GM19324 (cell line): Measurements from ENCODE around the gene UBR2.
"Not testable (repeated sequence)": the region's sequence is repeated elsewhere in the genome, so short reads cannot be mapped to it uniquely, and the experiment has no call there.

ENCODE experiments used
- ATAC-seq: cut with Tn5 transposase; IDR thresholded peaks from one replicate; pipeline ENCODE4 v1.9.1; 2021; ENCODE audit warnings: mild to moderate bottlenecking, moderate library complexity; ENCODE audit not compliant: unreplicated experiment, low FRiP score

UBR2 gene

DNA sequence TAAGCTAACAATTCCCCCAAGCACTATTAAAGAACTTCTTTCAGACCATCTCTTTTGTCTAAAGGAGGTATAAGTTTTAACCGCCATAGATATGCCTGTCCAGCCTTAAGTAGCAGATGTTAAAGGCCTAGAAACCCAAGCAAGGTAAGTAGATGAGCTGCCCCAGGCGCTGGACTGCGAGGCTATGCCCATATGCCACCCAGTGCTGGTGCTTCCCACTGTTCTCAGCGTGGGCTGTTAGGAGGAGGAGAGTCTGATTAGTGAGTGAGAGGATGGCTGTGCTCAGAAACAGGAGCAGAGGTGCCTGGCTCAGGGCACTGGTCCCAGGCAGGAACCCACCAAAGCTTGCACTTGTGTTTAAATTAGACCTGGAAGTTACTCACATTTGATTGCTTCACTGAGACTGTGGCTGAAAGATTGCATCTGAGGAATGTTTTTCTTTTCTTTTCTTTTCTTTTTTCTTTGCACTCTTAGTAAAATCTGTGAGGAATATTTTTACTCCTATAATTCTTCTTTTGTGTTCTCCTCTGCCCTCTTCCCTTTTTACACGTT lies 126.4 kb downstream of the UBR2 start:
- ATAC-seq, result no peak

DNA sequence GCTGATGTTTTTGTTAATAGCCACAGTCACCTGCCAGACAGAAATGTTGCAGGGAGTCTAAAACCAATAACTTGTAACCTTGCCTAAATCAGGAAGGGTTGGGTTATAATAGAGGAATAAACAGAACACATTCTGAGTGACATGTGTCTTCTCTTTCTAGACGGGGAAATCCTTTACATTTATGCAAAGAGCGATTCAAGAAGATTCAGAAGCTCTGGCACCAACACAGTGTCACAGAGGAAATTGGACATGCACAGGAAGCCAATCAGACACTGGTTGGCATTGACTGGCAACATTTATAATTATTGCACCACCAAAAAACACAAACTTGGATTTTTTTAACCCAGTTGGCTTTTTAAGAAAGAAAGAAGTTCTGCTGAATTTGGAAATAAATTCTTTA lies 127.0 kb downstream of the UBR2 start:
- no peak for ATAC-seq

DNA sequence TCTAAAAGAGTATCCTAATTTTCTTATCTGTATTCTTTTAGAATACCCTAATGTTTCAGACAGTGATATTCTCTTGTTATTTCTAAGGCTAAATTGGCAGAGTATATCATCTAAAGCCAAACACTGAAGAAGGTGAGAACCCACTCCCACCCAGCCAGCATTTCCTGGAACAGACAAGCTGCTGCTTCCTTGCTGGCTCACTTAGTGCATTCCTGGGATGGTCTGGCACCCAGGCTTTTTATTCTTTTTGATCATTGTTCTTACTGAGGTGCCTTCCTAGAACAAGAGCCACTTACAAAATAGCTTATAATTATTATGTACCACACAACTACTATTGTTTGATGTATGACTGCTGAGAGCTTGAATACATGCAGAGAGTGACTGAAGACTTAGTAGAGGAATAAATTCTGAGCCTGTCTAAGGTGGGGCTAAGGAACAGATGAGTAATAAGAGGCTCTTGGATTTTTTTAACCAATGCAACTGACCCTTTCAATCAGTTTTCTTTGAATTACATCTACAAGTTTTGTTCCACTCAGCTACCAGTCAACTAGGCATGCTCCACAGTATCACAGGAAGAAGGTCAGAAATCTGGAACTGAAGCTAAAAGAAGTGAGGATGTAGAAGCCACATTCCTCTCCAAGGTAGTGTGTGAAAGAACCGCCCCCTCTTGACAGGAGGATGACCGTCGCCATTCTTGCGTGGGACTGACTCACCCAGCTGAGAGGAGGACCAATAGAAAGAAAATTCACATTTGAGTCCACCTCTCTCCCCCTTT lies 128.5 kb downstream of the UBR2 start:
- ATAC-seq, result no peak

DNA sequence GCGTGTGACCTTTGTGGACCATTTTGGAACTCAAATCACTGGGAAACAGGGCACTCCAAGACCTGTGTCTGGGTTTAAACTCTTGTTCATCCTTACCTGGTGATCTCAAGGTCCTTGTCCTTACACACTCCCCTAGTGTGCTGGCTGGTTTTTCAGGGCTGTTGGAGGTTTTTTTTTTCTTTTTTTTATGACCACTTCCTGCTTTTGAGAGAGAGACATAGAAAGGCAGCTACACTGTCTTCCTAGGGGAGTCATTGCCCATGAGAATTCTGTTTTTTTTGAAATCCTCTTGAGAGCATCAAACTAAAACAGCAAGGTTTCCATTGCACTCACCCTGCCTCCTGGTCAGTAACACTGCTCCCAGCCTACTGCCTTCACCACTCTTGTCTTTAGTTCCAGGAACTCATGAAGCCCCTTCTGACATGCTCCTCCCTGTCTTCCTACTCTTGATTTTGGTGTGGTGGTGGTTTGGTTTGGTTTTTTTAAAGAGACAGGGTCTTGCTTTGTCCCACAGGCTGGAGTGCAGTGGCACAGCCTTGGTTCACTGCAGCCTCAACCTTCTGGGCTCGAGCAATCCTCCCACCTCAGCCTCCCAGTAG lies 130.0 kb downstream of the UBR2 start:
- no peak for ATAC-seq

DNA sequence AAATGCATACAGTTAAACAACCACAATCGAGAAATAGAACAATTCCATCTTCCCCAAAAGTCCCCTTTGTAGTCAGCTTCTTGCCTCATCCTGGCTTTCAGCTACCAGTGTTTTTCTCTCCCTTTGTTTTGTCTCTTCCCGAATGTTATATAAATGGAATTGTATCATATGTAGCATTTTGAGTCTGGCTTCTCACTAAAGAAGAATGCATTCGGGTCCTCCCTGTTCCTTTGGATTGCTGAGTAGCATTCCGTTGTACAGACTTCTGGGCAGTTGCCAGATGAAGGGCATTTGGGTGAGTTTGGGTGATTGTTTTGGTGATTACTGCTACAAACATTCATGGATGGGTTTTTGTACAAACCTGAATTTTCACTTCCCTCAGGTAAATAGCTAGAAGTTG lies 130.8 kb downstream of the UBR2 start:
- no peak for ATAC-seq

DNA sequence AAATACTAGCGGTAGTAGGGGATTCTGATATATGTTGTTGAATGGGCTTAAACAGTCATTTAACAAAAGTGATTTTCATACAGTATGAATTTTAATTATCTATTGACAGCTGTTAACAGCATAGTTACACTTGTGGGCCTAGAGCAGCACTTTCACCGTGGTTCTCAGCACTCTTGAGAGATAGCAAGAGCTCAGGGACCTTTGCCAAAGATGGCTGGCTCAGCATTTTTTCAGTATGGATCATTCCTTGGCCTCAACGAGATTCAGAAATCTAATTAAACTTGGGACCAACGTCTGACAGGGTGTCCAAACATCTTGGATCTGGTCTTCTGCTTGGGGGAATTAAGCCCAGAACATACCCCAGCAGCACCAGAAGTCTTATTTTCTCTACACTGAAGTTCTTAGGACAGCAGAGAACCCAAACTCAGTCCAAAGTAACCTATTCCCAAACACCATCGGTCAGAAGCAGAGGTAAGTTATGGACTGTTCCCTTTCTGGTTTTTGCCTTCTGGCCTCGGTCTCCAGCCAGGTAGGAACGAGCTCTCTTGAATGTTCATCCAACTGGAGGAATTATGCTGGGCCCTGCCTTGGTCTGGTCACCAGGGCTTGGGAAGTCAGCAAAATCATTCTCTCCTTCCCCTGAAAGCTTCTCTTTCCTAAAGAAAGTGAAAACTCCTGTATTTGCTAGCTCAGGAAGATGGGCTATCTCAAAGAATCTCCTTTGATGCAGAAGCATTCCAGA lies 132.9 kb downstream of the UBR2 start:
- no peak for ATAC-seq

DNA sequence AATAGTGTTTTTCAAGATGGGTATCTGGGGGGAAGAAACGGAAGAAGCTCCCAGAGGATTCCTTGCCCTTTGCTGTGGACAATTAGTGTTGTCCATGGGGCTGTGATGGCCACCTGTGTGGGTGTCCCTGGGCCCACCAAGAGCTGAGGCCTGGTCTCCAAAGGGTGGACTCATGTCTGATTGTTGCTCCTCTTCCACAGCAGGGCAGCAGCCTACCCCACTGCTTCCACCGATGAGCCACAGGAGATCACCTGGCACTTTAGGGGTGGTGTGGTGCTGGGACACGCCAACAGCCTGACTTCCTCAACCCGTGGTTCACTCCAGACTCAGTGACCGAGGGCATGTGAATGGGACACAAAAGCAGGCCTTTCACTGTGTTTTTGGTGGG lies 133.4 kb downstream of the UBR2 start:
- no peak for ATAC-seq

DNA sequence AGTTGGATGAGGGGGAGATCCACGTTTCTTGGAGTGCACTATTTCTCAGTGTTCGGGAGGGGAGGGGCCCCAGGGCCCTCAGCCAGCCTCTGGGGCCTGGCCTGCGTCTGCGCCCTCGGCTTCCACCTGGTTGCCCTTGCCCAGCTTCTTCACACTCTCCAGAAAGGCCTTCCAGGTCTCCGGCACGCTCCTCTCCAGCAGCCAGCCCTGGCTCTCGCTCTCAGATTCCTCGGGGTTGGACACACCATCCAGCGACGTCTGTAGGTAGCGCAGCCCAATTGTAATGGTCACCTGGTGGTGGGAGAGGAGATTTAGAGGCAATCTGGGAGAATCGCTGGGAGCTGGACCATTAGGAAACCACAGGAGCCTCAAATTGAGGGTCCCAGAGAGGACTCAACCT lies 134.4 kb downstream of the UBR2 start:
- ATAC-seq, result no peak

DNA sequence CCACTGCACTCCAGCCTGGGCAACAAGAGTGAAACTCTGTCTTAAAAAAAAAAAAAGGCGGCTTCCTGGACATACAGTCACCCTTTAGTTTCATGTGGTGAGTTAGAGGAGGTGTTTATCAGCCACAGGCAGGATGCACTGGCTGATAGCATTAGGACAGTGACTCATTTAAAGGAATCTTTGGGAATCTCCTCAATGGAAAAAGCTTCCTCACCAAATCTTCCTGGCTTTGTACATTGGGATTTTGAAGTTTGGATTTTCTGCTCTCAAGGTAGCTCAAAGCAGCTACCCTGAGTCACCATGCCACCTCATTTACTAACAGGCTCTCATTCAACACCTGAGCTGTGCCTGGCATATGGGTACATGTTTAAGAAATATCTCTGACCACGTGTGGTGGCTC lies 138.4 kb downstream of the UBR2 start:
- ATAC-seq, result no peak

DNA sequence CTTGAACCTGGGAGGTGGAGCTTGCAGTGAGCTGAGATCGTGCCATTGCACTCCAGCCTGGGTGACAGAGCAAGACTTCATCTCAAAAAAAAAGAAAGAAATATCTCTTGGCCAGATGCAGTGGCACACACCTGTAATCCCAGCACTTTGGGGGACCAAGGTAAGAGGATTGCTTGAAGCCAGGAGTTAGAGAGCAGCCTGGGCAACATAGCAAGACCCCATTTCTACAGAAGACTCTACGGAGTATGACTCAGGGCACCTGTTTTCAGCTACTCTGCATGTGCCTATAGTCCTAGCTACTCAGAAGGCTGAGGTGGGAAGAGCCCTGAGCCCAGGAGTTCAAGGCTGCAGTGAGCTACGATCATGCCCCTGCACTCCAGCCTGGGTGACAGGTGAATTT lies 139.0 kb downstream of the UBR2 start:
- not testable (repeated sequence) for ATAC-seq

DNA sequence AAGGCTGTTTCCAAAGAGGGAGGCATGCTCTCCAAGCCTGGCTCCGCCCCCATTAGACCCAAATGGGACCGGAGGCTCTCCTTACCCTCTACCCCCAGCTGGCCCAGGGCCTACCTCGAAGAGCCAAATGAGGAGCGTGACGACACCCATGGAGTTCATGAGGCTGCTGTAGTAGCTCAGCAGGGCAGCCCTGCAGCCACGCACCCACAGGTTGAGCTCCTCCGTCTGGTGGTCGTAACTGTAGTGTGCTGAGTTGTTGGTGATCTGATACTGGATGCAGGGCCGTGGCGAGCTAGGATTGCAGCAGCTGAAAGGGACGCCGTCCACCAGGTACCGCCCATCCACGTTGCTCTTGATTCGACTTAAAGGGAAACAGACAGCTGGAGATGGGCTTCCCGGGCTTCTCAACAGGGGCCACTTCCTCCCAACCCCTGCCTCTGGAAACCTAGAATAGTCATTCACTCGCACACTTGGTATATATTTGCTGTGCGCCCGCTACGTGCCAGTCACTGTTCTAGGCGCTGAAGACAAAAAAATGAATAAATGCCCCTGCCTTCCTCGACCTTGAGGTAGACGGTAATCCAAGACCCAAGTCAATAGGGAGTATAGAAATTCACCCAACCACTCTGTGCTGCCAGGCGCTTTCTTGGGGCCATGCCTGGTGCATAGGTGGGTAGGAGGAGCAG lies 140.6 kb downstream of the UBR2 start:
- no peak for ATAC-seq

DNA sequence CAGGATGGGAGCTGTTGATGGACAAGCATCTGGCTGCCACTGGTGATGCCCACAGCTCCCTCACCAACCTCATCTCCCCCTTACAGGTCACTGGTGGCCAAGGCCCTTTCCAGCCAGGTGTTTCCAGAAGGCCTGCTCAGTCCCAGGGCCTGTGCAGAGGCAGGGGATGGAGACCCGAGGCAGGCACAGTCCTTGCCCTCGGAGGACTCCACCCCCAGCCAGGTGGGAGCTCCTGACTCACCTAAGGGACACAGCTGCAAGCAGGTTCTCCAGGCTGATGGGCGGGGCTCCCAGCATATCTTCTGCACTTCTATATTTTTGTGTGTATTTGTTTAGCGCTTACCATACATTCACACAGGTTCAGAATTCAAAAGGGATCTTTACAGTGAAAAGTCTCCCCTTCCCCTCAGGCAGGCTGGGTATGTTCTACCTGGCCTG lies 141.1 kb downstream of the UBR2 start:
- ATAC-seq, result no peak

DNA sequence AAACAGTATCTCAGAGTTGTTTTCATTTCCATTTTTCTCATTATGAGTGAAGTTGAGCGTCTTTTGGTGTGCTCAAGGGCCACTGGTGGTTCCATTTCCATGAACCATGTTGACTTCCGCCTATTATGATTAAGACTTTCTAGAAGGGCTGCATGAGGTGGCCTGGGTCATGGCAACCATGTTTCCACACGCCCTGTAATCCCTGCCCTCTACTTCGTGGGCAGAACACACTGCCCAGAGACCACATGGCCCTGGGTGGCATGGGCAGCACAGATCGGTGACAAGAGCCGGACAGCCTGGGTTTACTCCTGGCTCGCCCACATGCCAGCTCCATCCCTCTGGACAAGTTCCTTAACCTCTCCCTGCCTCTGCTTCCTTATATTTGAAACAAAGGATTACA lies 143.8 kb downstream of the UBR2 start:
- no peak for ATAC-seq

DNA sequence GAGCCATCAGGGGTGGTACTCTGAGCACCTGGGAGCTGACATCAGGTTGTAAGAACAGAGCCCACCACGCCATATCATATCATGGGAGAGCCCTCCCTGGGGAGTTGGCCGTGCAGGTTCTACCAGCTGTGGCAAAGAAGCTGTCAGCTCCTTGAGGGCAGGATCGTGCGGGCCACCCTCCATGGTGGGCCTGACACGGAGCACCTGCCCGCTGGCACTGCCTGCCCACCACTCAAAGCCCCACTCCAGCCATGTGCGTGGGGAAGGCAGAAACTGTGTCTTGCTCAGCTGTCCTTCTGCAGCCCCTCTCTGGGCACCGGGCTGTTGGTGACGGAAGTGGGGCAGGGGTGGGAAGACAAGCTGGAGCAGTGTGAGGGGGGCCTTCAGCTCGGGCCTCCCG lies 144.3 kb downstream of the UBR2 start:
- ATAC-seq, result no peak

DNA sequence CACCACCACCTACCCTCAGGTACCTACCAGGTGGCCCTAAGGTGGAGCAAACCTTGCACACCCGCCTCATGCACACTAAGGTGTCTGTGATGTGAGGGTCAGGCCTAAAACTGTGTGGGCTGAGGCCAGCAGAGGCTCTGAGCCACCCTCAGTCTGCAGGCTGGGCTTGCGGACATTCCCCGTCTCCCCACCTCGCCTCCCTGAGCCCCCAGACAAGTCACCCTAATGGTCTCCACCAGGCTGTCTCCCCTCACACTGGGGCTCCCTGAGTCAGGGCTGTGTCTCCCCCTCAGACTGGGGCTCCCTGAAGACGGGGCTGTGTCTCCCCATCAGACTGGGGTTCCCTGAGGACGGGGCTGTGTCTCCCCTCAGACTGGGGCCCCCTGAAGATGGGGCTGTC lies 146.0 kb downstream of the UBR2 start:
- ATAC-seq, result no peak

DNA sequence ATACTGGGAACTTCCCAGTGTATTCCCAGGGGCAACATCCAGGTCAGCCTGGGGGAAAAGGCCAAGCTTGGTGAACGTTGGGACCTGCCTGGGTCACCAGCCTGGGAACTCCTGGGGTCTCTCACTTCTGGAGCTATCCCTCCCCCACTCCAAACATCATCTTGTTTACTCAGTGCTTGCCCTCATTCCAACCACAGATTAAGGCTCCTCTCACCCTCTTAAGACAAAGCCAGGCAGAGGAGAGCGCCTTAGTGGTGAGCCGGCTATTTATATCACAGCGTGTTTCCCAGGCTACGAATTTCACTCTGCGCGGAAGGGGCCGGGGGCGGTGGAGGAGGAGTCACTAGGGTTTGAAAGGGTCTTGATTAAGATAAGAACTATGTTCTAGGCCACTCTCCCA lies 146.5 kb downstream of the UBR2 start:
- no peak for ATAC-seq

DNA sequence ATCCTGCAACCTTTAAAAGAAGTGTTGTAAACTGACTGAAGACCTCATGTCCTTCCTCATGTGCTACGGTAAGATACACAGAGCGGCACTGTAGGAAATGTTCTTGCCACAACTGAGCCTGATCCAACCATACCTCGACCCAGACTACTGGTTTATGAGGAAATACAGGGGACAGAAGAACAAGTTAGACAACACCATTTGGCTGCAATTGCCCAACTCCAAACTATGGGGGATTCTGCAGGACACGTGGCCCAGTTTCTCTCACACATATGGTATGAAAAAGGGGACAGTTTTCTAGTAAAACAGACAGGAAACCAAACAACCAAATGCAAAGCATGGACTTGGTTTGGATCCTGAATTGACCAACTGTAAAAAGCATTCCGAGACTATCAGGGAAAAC lies 148.1 kb downstream of the UBR2 start:
- no peak for ATAC-seq

DNA sequence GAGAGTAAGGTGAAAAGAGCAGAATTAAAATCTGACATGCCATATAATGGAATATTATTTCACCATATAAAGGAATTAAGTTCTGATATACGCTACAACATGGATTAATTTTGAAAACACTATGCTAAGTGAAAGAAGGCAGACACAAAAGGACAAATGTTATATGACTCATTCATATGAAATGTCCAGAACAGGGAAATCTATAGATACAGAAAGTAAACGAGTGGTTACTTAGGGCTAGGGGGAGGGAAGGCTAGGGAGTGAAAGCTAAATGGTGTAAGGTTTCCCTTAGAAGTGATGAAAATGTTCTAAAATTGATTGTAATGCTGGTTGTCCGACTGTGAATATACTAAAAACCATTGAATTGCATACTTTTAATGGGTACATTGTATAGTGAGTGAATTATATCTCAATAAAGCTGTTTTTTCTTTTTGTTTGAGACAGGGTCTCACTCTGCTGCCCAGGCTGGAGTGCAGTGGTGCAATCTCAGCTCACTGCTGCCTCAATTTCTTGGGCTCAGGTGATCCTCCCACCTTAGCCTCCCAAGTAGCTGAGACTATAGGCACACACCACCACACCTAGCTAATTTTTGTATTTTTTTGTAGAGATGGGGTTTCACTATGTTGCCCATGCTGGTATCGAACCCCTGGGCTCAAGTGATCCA lies 150.4 kb downstream of the UBR2 start:
- ATAC-seq, result no peak

DNA sequence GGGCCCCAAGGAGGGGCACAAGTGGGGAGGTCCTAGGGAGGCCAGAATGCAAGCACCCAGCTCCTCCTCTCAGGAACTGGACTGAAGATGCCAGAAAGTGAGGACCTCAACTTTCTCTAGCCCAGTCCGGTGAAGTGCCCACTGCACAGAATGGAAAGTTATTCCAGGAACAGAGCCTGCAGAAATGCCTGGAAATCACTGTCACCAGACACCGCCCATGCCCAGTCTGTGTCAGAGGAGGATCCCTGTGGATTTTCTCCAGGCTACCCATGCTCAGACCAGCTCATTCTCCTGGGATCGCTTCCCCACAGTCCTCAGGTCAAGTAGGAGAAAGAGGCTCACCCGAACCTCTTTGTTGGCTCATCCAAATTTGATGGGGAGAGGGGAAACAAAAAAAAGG lies 152.0 kb downstream of the UBR2 start:
- no peak for ATAC-seq

DNA sequence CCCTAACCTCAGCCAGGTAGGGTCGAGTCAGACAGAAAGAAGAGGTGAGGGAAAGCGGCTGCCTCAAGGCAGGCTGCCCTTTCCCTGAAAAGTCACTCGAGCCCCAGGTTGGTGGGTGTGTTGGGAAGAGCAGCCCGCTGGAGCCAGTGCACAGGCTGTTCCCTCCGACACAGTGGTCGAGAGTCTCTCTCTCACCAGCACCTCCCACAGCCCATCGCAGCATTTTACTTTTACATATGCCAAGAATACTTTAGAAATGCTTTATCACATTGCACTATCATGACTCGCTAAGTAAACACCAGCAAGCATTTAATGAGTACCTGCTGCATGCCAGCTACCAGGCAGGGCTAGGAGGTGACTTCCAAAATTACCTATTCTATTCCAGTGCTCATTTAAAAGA lies 156.9 kb downstream of the UBR2 start:
- ATAC-seq, result no peak
